Adrenal gland (tissue), 12 donors: ENCODE data around the gene TAF6. TPM values are rescaled to one million over a fixed set of nuclear protein-coding genes. Genes with fewer than 3 reads are reported as not detected.

Experiments used
- DNase-seq, 7 donors: peaks; one replicate each; pipeline ENCODE4 v3.0.0-alpha.2; 2019 to 2020
- H3K27ac ChIP-seq, 5 donors: fragments of 200-600 bp; sonication (generic) in 4 of 5; 1 replicate in 3 of 5; 2 replicates in 2 of 5; pipeline versions ENCODE4 v1.5.1 to v1.8.0; 2016 to 2020; ENCODE audit warnings: mild to moderate bottlenecking in 1 of 5
- H3K27me3 ChIP-seq: fragments of 200-600 bp; 2 replicates; pipeline ENCODE4 v1.8.0; 2021
- H3K36me3 ChIP-seq, 2 donors: fragments of 200-600 bp; replicated peaks in 1 of 2; 1 replicate in 1 of 2; 2 replicates in 1 of 2; pipeline versions ENCODE4 v1.5.1 to v1.8.0; 2018 to 2022
- H3K4me1 ChIP-seq, 2 donors: fragments of 200-600 bp; replicated peaks in 1 of 2; 1 replicate in 1 of 2; 2 replicates in 1 of 2; pipeline versions ENCODE4 v1.5.1 to v1.8.0; 2018 to 2021
- H3K4me3 ChIP-seq, 4 donors: fragments of 200-600 bp; sonication (generic) in 3 of 4; one replicate each; pipeline ENCODE4 v1.5.1; 2016 to 2018
- H3K9me3 ChIP-seq, 3 donors: fragments of 200-600 bp; sonication (generic) in 1 of 3; replicated peaks in 1 of 3; 1 replicate in 2 of 3; 2 replicates in 1 of 3; pipeline versions ENCODE4 v1.5.1 to v1.8.0; 2016 to 2021
- POLR2A ChIP-seq, 2 donors: fragments of 450-650 bp; IDR thresholded peaks; one replicate each; pipeline ENCODE4 v1.6.1; 2017; ENCODE audit warnings: antibody characterized with exemption in 2 of 2, mild to moderate bottlenecking in 2 of 2, moderate library complexity in 1 of 2
- WGBS, 4 donors: extraction: QIAGEN DNeasy Blood & Tissue Kit in 2 of 4; methylation state at CpG; one replicate each; pipeline versions ENCODE4 v1.1.5 to v1.1.7; 2013 to 2017; 5-methylcytosine and 5-hydroxymethylcytosine counted together
- intact Hi-C, 2 donors: fragments of 100-400 bp; cut with DNase I; formaldehyde crosslinking; loops; one replicate each; pipeline versions ENCODE4 v1.14.1 to v1.15.0; 2022 to 2023
- polyA plus RNA-seq, 3 donors: library from polyadenylated mRNA; stranded (reverse); fragments of 200-250 nt in 2 of 3; fragments of 350-450 nt in 1 of 3; fragmentation: Illumina TruSeq in 1 of 3; extraction: RNeasy Lipid Tissue Mini Kit (QIAGEN cat#74804) in 1 of 3; gene quantifications; one replicate each; pipeline ENCODE4 v1.2.3, GENCODE V29; 2013 to 2014
- total RNA-seq, 9 donors: library from RNA; depleted of rRNA in 4 of 9; stranded (reverse); fragments of >200 nt in 4 of 9; fragments of 120-200 nt in 1 of 9; fragmentation: NEBNext Ultra II Directional in 1 of 9; extraction: Animal tissue kit (Norgen Biotek cat#: 25700) in 1 of 9; gene quantifications; one replicate each; pipeline versions ENCODE4 v1.1.0 to v1.2.4, GENCODE V29; 2013 to 2023
- TF ChIP-seq, protein P1 (sequence below), 6 experiments: fragments of 450-650 bp in 4 of 6; fragments of 200-600 bp in 2 of 6; sonication (generic) in 1 of 6; IDR thresholded peaks; 1 replicate in 5 of 6; 2 replicates in 1 of 6; pipeline versions ENCODE4 v1.5.1 to v1.8.0; 2016 to 2021; ENCODE audit warnings: antibody characterized with exemption in 6 of 6, mild to moderate bottlenecking in 2 of 6, moderate library complexity in 1 of 6
- donor health status: healthy with polysubstance abuse.
- donor health status: Bipolar disorder and iron deficiency.
- donor health status: DM: yes; HTN: yes; CAD: no.
- donor health status: DM: no; HTN: no; CAD: no.
- donor health status: DM: no; HTN: no; CAD: no.
- donor health status: DM: yes; HTN: yes; CAD: no.

TAF6 gene
- total and polyA plus RNA-seq, 12 donors: 16.0 to 141 (median 68.7) TPM

DNA sequence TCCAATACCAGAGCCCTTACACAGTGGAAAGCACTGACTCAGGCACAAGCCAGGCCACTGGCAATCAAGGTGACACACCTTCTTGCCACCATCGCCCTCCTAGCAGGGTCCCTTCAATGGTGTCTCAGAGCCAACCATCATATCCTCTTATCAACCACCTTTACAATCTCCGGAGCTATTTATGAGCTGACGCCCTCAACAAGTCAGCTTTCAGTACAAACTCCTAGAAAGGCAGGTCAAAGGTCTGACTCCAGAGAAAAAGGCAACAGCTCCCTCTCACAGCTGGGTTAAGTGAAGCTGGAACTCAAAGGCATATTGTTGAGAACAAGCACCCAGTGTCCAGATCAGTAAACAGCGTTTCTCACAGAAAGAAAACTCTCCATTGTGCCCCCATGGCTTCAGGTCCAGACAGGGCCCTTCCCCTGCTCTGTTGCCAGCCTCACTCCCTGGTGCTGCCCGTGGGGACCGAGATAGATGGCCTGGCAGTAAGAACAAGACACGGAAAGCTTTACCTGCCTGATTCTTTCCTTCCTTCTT, 40.1 kb downstream of the TAF6 start:
- intact Hi-C loops: no loop called here
- no peak overlapping the region for H3K4me3 ChIP-seq
- H3K27me3 ChIP-seq: no peaks in the 10 kb centered on the region
- H3K4me1 ChIP-seq: peaks cover 16 to 26% of the 10 kb centered on the region in 2 donors
- no peak overlapping the region for H3K27ac ChIP-seq
- H3K36me3 ChIP-seq: peaks cover 0 to 41% of the 10 kb centered on the region in 2 donors
- no peak for DNase-seq
- WGBS, 4 donors: 71 to 80% (median 75%) methylated on average over 6 to 7 of the region's 7 CpGs
- H3K9me3 ChIP-seq: no peaks in the 10 kb centered on the region
- no peak for TF ChIP-seq POLR2A (IDR thresholded peaks at IDR 0.05)
- TF ChIP-seq, protein P1, sequence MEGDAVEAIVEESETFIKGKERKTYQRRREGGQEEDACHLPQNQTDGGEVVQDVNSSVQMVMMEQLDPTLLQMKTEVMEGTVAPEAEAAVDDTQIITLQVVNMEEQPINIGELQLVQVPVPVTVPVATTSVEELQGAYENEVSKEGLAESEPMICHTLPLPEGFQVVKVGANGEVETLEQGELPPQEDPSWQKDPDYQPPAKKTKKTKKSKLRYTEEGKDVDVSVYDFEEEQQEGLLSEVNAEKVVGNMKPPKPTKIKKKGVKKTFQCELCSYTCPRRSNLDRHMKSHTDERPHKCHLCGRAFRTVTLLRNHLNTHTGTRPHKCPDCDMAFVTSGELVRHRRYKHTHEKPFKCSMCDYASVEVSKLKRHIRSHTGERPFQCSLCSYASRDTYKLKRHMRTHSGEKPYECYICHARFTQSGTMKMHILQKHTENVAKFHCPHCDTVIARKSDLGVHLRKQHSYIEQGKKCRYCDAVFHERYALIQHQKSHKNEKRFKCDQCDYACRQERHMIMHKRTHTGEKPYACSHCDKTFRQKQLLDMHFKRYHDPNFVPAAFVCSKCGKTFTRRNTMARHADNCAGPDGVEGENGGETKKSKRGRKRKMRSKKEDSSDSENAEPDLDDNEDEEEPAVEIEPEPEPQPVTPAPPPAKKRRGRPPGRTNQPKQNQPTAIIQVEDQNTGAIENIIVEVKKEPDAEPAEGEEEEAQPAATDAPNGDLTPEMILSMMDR (IDR thresholded peaks at IDR 0.05): no peak

DNA sequence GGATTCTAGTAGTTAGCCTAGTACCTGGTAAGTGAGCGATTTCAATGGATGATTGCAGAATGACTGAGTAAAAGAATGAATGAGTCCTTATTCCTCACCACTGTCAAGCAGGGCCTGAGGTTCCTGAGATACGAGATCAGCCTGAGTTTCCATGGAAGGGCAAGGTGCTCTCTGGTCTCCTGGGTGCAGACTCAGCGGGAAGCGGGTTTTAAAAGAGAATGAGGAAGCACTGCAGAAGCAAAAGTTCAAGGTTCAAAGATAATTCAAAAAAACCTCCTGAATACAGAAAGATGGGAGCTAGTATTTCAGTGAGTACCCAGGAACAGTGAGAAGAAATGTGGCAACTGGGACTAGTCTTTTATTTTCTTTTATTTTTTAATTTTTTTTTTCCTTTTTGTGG, 42.0 kb downstream of the TAF6 start:
- H3K27ac ChIP-seq: no peak overlapping the region
- H3K4me3 ChIP-seq: no peak overlapping the region
- peaks cover 13 to 20% of the 10 kb centered on the region in 2 donors for H3K4me1 ChIP-seq
- no peak for DNase-seq
- intact Hi-C loops: no loop called here
- TF ChIP-seq, protein P1 (IDR thresholded peaks at IDR 0.05): no peak
- no peak for TF ChIP-seq POLR2A (IDR thresholded peaks at IDR 0.05)
- peaks cover 0 to 60% of the 10 kb centered on the region in 2 donors for H3K36me3 ChIP-seq
- H3K27me3 ChIP-seq: no peaks in the 10 kb centered on the region
- 69 to 84% (median 78%) methylated on average over 4 of the region's 4 CpGs for WGBS, 4 donors
- H3K9me3 ChIP-seq: peaks cover 0 to 3% (median 0%) of the 10 kb centered on the region in 3 donors

DNA sequence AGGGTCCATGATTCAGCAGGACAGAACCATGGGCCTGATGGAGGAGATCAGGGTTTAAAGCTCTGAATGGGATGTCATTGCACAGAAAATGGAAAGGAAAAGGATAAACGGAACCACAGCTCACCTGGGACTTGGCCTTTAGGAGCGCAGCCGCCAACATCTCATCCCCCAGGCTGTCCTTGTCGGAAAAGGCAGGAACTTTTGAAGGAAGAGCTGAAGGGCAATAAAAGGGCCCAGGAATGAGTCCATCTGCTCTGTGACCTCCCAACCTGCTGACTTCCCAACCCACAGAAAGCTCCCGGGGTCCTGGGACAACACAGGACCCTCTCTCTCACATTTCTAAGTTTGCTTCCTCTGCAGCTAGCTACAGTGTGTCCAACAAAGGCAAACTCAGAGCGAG, 43.7 kb downstream of the TAF6 start:
- H3K4me1 ChIP-seq: peaks cover 3 to 11% of the 10 kb centered on the region in 2 donors
- DNase-seq: no peak
- TF ChIP-seq, protein P1 (IDR thresholded peaks at IDR 0.05): no peak
- no peak for TF ChIP-seq POLR2A (IDR thresholded peaks at IDR 0.05)
- WGBS, 4 donors: 86 to 98% (median 94%) methylated on average over 6 of the region's 6 CpGs
- no peak overlapping the region for H3K4me3 ChIP-seq
- peaks cover 0 to 19% (median 0%) of the 10 kb centered on the region in 3 donors for H3K9me3 ChIP-seq
- H3K27ac ChIP-seq: no peak overlapping the region
- no peaks in the 10 kb centered on the region for H3K27me3 ChIP-seq
- peaks cover 0 to 78% of the 10 kb centered on the region in 2 donors for H3K36me3 ChIP-seq
- intact Hi-C loops: no loop called here

DNA sequence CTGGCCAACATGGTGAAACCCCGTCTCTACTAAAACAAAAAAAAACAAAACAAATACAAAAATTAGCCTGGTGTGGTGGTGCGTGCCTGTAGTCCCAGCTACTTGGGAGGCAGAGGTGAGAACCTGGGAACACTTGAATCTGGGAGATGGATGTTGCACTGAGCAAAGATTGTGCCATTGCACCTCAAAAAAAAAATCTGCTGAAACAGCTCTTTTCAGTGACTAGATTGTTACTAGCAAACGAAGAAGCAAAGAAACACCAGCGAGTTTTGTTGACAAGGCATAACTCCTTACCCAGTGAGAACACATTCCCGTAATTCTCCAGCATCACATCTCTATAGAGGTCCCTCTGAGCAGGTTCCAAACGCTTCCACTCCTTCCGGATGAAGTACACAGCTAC, 44.3 kb downstream of the TAF6 start:
- WGBS, 4 donors: 84 to 96% (median 95%) methylated on average over 7 of the region's 7 CpGs
- peaks cover 0 to 19% (median 0%) of the 10 kb centered on the region in 3 donors for H3K9me3 ChIP-seq
- no peak overlapping the region for H3K4me3 ChIP-seq
- no peaks in the 10 kb centered on the region for H3K27me3 ChIP-seq
- intact Hi-C loops: no loop called here
- no peak for TF ChIP-seq POLR2A (IDR thresholded peaks at IDR 0.05)
- TF ChIP-seq, protein P1 (IDR thresholded peaks at IDR 0.05): no peak
- H3K27ac ChIP-seq: no peak overlapping the region
- no peak for DNase-seq
- peaks cover 0 to 5% of the 10 kb centered on the region in 2 donors for H3K4me1 ChIP-seq
- H3K36me3 ChIP-seq: peaks cover 0 to 84% of the 10 kb centered on the region in 2 donors
